GM12872 (cell line): ENCODE measurements around the gene BCR.

ENCODE experiments used
- CTCF ChIP-seq: IDR thresholded peaks from 3 replicates; pipeline ENCODE4 v1.5.1; 2011; ENCODE audit warnings: low read depth, mild to moderate bottlenecking, low read length, moderate library complexity; ENCODE audit not compliant: insufficient read depth

Gene BCR

DNA sequence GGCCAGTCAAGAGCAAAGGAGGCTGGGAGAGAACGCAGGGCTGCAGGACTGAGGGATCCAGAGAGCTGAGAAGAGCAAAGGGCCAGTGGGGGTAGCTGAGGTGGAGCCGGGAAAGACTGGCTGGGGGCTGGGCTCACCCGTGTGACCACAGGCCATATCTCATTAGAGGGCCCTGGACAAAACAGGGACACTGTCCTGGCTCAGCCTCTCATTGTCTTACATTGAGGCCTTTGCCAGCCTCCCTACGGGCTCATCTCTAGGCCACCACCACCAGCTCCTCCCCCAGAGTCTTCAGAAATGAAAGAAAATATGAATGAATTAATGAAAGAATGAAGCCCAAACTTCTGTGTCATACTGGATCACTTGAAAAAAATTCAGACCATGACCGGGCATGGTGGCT is 25.8 kb upstream of the BCR start:
- no peak for TF ChIP-seq CTCF

GRCh38 chr22:23155143-23155542 is 25.2 kb upstream of the BCR start:
- no peak for TF ChIP-seq CTCF

- no peak for TF ChIP-seq CTCF
Observed at GRCh38 chr22:23155831-23156230, 24.5 kb upstream of the BCR start.

- TF ChIP-seq CTCF, result no peak
Observed at GRCh38 chr22:23156286-23156685, 24.0 kb upstream of the BCR start.

DNA sequence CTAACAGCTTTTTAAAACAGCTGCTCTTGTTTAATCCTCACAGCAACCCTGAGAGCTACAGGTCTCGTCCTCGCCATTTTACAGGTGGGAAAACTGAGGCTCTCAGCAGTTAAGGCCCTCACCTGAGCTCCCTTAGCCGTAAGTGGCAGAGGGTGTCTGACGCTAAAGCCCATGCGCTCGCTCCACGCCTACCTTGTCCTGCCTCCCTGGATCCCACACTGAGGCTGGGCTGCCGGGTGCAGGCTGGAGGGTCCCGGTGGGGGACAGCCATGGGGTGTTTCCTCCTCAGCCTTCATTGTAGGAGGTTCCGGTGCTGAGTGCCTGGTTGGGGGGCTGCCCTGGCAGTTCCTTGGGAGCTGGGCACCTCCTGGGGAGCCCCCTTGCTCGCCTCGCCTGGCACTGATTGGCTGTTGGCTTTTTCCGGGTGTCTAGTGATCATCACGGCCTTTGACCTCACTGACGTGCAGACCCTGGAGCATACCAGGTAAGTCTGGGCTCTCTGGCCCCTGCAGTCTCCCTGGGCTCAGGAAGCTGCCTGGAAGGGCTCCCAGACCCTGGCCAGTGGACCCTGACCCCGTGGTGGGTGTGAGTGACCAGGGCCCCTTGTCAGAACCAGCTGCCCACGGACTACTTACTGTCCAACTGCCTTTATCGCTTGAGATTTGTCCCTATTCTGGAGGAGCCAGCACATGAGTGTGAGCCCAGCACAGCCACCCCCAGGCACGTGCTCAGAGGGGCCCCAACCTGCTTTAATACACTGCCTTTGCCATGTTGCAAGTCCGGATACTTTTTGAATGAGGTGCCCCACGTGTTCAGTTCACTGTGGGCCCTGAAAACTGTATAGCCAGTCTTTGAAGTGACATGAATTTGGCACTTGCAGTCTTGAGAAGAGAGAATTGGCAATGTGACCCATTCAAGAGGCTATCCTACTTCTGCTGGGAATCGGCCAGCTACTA is 22.5 kb upstream of the BCR start:
- no peak for TF ChIP-seq CTCF

GRCh38 chr22:23158516-23159290 is 21.6 kb upstream of the BCR start:
- no peak for TF ChIP-seq CTCF

GRCh38 chr22:23159291-23159630 is 21.0 kb upstream of the BCR start:
- no peak for TF ChIP-seq CTCF
